ENCODE results near the gene C2orf72.

- TF ChIP-seq EZH2 (optimal IDR thresholded peaks at IDR 0.05; ENCODE audit: low read depth, low read length) (no peak), CTCF (IDR thresholded peaks at IDR 0.05; ENCODE audit: low read length) (no peak), EZH2phosphoT487 (IDR thresholded peaks at IDR 0.05; ENCODE audit: low read length) (no peak)
Measured at GRCh38 chr2:231036131-231036530, 1.2 kb upstream of the C2orf72 start.
